Endothelial cell of umbilical vein (primary cell): ENCODE data around the gene TYRO3. TPM values are rescaled to one million over a fixed set of nuclear protein-coding genes. Genes with fewer than 3 reads are reported as not detected.

Source experiments
- BruUV-seq: library from RNA; stranded (reverse); fragments of 400-500 nt; replicated peaks from 2 replicates; lab custom pipeline; 2021; lab: Mats Ljungman, UMichigan
- CTCF ChIA-PET: fragments of 300-600, 350-600 bp; sonication (Branson Sonifier 250); formaldehyde crosslinking; loops from one replicate; lab custom pipeline; 2021; ENCODE audit warnings: antibody characterized with exemption, inconsistent platforms; lab: Charles Lee
- POLR2A ChIA-PET: fragments of 300-600, 350-600 bp; sonication (Branson Sonifier 250); formaldehyde crosslinking; loops from one replicate; lab custom pipeline; 2021; ENCODE audit warnings: antibody characterized with exemption, inconsistent platforms; lab: Charles Lee
- DNase-seq: peaks from one replicate; pipeline ENCODE4 v3.0.0-alpha.2; 2011; ENCODE audit warnings: low read depth, low spot score
- FAIRE-seq: peaks from 2 replicates; lab custom pipeline; 2011; peaks lifted over from hg19 to GRCh38; lab: Jason Lieb, UNC
- H2AFZ ChIP-seq: 2 replicates; pipeline ENCODE4 v1.6.0; 2012; ENCODE audit warnings: low read depth, low read length, control low read depth, inconsistent platforms
- H3K27ac ChIP-seq: 2 replicates; pipeline ENCODE4 v1.5.1; 2011; ENCODE audit warnings: low read depth, mild to moderate bottlenecking, control low read depth, low read length, moderate library complexity; ENCODE audit not compliant: insufficient read depth
- H3K27me3 ChIP-seq, 2 experiments: 2 replicates each; pipeline versions ENCODE4 v1.6.0 to v1.6.1; 2011; ENCODE audit warnings: low read length in 2 of 2, mixed read lengths in 1 of 2; ENCODE audit not compliant: control insufficient read depth in 2 of 2, insufficient read depth in 2 of 2
- H3K36me3 ChIP-seq, 2 experiments: 2 replicates in 1 of 2; 3 replicates in 1 of 2; pipeline ENCODE4 v1.5.1; 2011; ENCODE audit warnings: low read length in 2 of 2, mild to moderate bottlenecking in 1 of 2, moderate library complexity in 1 of 2; ENCODE audit not compliant: control insufficient read depth in 2 of 2, insufficient read depth in 2 of 2; ENCODE audit errors: extremely low read depth in 1 of 2
- H3K4me1 ChIP-seq: 3 replicates; pipeline ENCODE4 v1.5.1; 2011; ENCODE audit warnings: mild to moderate bottlenecking, low read length; ENCODE audit not compliant: control insufficient read depth, insufficient read depth; ENCODE audit errors: extremely low read depth
- H3K4me2 ChIP-seq: 2 replicates; pipeline ENCODE4 v1.6.1; 2011; ENCODE audit warnings: low read length, control low read depth, mixed read lengths; ENCODE audit not compliant: insufficient read depth
- H3K4me3 ChIP-seq, 3 experiments: fragments of 200-600 bp in 1 of 3; sonication (generic), shearing (Covaris generic) in 1 of 3; replicated peaks in 1 of 3; 2 replicates each; pipeline ENCODE4 v1.5.1; 2011 to 2016; ENCODE audit warnings: control low read depth in 3 of 3, low read length in 3 of 3, mild to moderate bottlenecking in 2 of 3, inconsistent platforms in 1 of 3, low read depth in 1 of 3, moderate library complexity in 1 of 3; ENCODE audit not compliant: insufficient read depth in 1 of 3
- H3K79me2 ChIP-seq: 2 replicates; pipeline ENCODE4 v1.6.0; 2012; ENCODE audit warnings: low read length, inconsistent platforms; ENCODE audit not compliant: control insufficient read depth, insufficient read depth
- H3K9ac ChIP-seq: replicated peaks from 2 replicates; pipeline ENCODE3; 2011; ENCODE audit warnings: low read length, control low read depth; ENCODE audit not compliant: insufficient read depth; ENCODE audit errors: extremely low read depth
- H3K9me1 ChIP-seq: replicated peaks from 3 replicates; pipeline ENCODE4 v1.6.0; 2011; ENCODE audit warnings: mild to moderate bottlenecking, low read length; ENCODE audit not compliant: control insufficient read depth, insufficient read depth; ENCODE audit errors: extremely low read depth
- H3K9me3 ChIP-seq: replicated peaks from 2 replicates; pipeline ENCODE4 v1.5.1; 2012; ENCODE audit warnings: low read length, inconsistent platforms; ENCODE audit not compliant: control insufficient read depth, insufficient read depth
- H4K20me1 ChIP-seq: replicated peaks from 2 replicates; pipeline ENCODE3; 2011; ENCODE audit warnings: mild to moderate bottlenecking, low read length; ENCODE audit not compliant: control insufficient read depth, insufficient read depth; ENCODE audit errors: extremely low read depth
- EZH2 ChIP-seq: IDR thresholded peaks from 2 replicates; pipeline ENCODE4 v1.6.1; 2012; ENCODE audit warnings: borderline replicate concordance, low read depth, mild to moderate bottlenecking, moderate library complexity, low read length, inconsistent platforms; ENCODE audit not compliant: severe bottlenecking
- FOS ChIP-seq: IDR thresholded peaks from 2 replicates; pipeline ENCODE4 v1.6.1; 2011; ENCODE audit warnings: mild to moderate bottlenecking, low read length, moderate library complexity, borderline replicate concordance; ENCODE audit not compliant: insufficient read depth
- GATA2 ChIP-seq: IDR thresholded peaks from 2 replicates; pipeline ENCODE4 v1.7.0; 2011; ENCODE audit warnings: low read depth, mild to moderate bottlenecking, moderate library complexity, mixed read lengths, low read length; ENCODE audit not compliant: insufficient read length, insufficient read depth
- JUN ChIP-seq: IDR thresholded peaks from 2 replicates; pipeline ENCODE4 v1.6.1; 2011; ENCODE audit warnings: borderline replicate concordance, low read depth; ENCODE audit not compliant: insufficient read length, insufficient read depth
- MYC ChIP-seq: IDR thresholded peaks from one replicate; pipeline ENCODE4 v1.6.1; 2011; ENCODE audit warnings: mild to moderate bottlenecking, low read depth, low read length
- POLR2A ChIP-seq: IDR thresholded peaks from 2 replicates; pipeline ENCODE4 v1.6.1; 2012; ENCODE audit warnings: low read depth, mild to moderate bottlenecking, control low read depth, low read length
- POLR2AphosphoS5 ChIP-seq: IDR thresholded peaks from 2 replicates; pipeline ENCODE4 v1.6.1; 2012; ENCODE audit warnings: low read depth, mild to moderate bottlenecking, control low read depth, low read length, moderate library complexity; ENCODE audit not compliant: insufficient read depth
- dilution Hi-C: fragments of 300-500 bp; cut with MboI; formaldehyde crosslinking; loops from one replicate; pipeline ENCODE4 v1.15.0; 2019; ENCODE audit warnings: low sequenced_read_pairs; ENCODE audit not compliant: extremely low pct_ligation_motif_present
- intact Hi-C: fragments of 100-400 bp; cut with micrococcal nuclease; formaldehyde crosslinking; loops from one replicate; pipeline ENCODE4 v1.10.0; 2022
- polyA plus RNA-seq, 4 experiments: library from polyadenylated mRNA; depleted of rRNA in 3 of 4; stranded (reverse) in 3 of 4; unstranded in 1 of 4; fragments of >200 nt; gene quantifications; 2 replicates each; pipeline versions ENCODE4 v1.2.1 to v1.2.3, GENCODE V29; 2011 to 2012; ENCODE audit warnings: missing spikeins in 1 of 4
- total RNA-seq: library from RNA; stranded (reverse); gene quantifications from 2 replicates; pipeline ENCODE4 v1.2.3, GENCODE V29; 2021
- TF ChIP-seq, protein P1 (sequence below): IDR thresholded peaks from 2 replicates; pipeline ENCODE4 v1.6.1; 2011; ENCODE audit not compliant: insufficient read depth, insufficient read length
- TF ChIP-seq, protein P2 (sequence below), 2 donors: IDR thresholded peaks; 1 replicate in 1 of 2; 2 replicates in 1 of 2; pipeline ENCODE4 v1.5.1; 2011; ENCODE audit warnings: low read length in 2 of 2, mild to moderate bottlenecking in 2 of 2, moderate library complexity in 2 of 2, control low read depth in 1 of 2, inconsistent platforms in 1 of 2, low read depth in 1 of 2; ENCODE audit not compliant: insufficient read depth in 1 of 2; ENCODE audit errors: extremely low read depth in 1 of 2

TYRO3 gene
- total and polyA plus RNA-seq, 2 donors (not counting 3 experiments of a cell fraction or from before 2014, with no cell fraction given) = 14.1 to 14.5 TPM

- Histone ChIP-seq H3K9me3 (no peaks in the 10 kb centered on the region), H3K27ac (no peak overlapping the region), H3K27me3 (no peaks in the 10 kb centered on the region), H3K36me3 (no peaks in the 10 kb centered on the region), H4K20me1 (no peaks in the 10 kb centered on the region), H3K79me2 (no peaks in the 10 kb centered on the region), H3K9ac (no peak overlapping the region), H3K4me2 (no peak overlapping the region), H3K4me3 (no peak overlapping the region), H2AFZ (no peak overlapping the region), H3K9me1 (no peaks in the 10 kb centered on the region), H3K4me1 (peaks cover 2% of the 10 kb centered on the region)
- intact Hi-C loops (no loop called here), dilution Hi-C loops (no loop called here)
- BruUV-seq = no TSS peak
- POLR2A ChIA-PET = no interaction called here
- DNase-seq (no peak), FAIRE-seq (no peak)
- CTCF ChIA-PET = interaction anchor here (1.5 to 2.8 kb wide), 3 partner anchors 16 to 165 kb away, joined by 4 to 10 read pairs (median 7); no protein-coding TSS in a partner anchor
- no peak for TF ChIP-seq FOS
Measured at GRCh38 chr15:41630616-41631217, 71.7 kb downstream of the TYRO3 start.

- intact Hi-C loops = no loop called here
- H3K4me3 ChIP-seq = no peak overlapping the region
- H3K79me2 ChIP-seq = no peaks in the 10 kb centered on the region
- no peaks in the 10 kb centered on the region for H3K9me3 ChIP-seq
- no peaks in the 10 kb centered on the region for H3K27me3 ChIP-seq
- DNase-seq = no peak
- H2AFZ ChIP-seq = no peak overlapping the region
- no TSS peak for BruUV-seq
- H3K27ac ChIP-seq = no peak overlapping the region
- no peaks in the 10 kb centered on the region for H4K20me1 ChIP-seq
- TF ChIP-seq, protein P1, sequence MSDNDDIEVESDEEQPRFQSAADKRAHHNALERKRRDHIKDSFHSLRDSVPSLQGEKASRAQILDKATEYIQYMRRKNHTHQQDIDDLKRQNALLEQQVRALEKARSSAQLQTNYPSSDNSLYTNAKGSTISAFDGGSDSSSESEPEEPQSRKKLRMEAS = no peak
- TF ChIP-seq POLR2A (no peak), JUN (no peak), FOS (no peak), POLR2AphosphoS5 (no peak), GATA2 (no peak), EZH2 (no peak), MYC (no peak)
- TF ChIP-seq, protein P2, sequence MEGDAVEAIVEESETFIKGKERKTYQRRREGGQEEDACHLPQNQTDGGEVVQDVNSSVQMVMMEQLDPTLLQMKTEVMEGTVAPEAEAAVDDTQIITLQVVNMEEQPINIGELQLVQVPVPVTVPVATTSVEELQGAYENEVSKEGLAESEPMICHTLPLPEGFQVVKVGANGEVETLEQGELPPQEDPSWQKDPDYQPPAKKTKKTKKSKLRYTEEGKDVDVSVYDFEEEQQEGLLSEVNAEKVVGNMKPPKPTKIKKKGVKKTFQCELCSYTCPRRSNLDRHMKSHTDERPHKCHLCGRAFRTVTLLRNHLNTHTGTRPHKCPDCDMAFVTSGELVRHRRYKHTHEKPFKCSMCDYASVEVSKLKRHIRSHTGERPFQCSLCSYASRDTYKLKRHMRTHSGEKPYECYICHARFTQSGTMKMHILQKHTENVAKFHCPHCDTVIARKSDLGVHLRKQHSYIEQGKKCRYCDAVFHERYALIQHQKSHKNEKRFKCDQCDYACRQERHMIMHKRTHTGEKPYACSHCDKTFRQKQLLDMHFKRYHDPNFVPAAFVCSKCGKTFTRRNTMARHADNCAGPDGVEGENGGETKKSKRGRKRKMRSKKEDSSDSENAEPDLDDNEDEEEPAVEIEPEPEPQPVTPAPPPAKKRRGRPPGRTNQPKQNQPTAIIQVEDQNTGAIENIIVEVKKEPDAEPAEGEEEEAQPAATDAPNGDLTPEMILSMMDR (IDR thresholded peaks at IDR 0.05; ENCODE audit: extremely low read depth in 1 of 2, insufficient read depth in 1 of 2, low read depth in 1 of 2, low read length in 2 of 2) = no peak
- POLR2A ChIA-PET = no interaction called here
- CTCF ChIA-PET = interaction anchor here (2.3 kb wide), 1 partner anchor 15 kb away, joined by 7 read pairs; no protein-coding TSS in a partner anchor
- no peak overlapping the region for H3K9ac ChIP-seq
- H3K9me1 ChIP-seq = no peaks in the 10 kb centered on the region
- H3K4me1 ChIP-seq = peaks cover 2% of the 10 kb centered on the region
- dilution Hi-C loops = no loop called here
- H3K4me2 ChIP-seq = no peak overlapping the region
- no peaks in the 10 kb centered on the region for H3K36me3 ChIP-seq
- no peak for FAIRE-seq
Measured at GRCh38 chr15:41631880-41632470, 73.0 kb downstream of the TYRO3 start.
